ENCODE results near the gene SPSB4.

SPSB4 gene

GRCh38 chr3:141052201-141053069, 1.3 kb downstream of the SPSB4 start:
- ChIA-PET POLR2A (no interaction called here), CTCF (interaction anchor here (1.0 kb wide), 1 partner anchor 41 kb away, joined by 3 read pairs; no protein-coding TSS in a partner anchor)
- DNase-seq (ENCODE audit: low read depth, low spot score), result no peak
- TF ChIP-seq CTCF (IDR thresholded peaks at IDR 0.05; ENCODE audit: insufficient read depth, low read length, missing control alignments), result no peak
- H3K4me3 ChIP-seq (ENCODE audit: low read depth, low read length), result no peak overlapping the region

- H3K4me3 ChIP-seq (ENCODE audit: low read depth, low read length), result no peak overlapping the region
- no peak for DNase-seq (ENCODE audit: low read depth, low spot score)
- CTCF ChIA-PET, result no interaction called here
- POLR2A ChIA-PET, result no interaction called here
- TF ChIP-seq CTCF (IDR thresholded peaks at IDR 0.05; ENCODE audit: insufficient read depth, low read length, missing control alignments), result no peak
Observed at GRCh38 chr3:141055136-141055535, 4.0 kb downstream of the SPSB4 start.

- ChIA-PET POLR2A (no interaction called here), CTCF (interaction anchor here (1.7 kb wide), 1 partner anchor 56 kb away, joined by 4 read pairs; no protein-coding TSS in a partner anchor)
- no peak for DNase-seq (ENCODE audit: low read depth, low spot score)
- TF ChIP-seq CTCF (IDR thresholded peaks at IDR 0.05; ENCODE audit: insufficient read depth, low read length, missing control alignments), result no peak
- H3K4me3 ChIP-seq (ENCODE audit: low read depth, low read length), result no peak overlapping the region
Observed at GRCh38 chr3:141055536-141056445, 4.6 kb downstream of the SPSB4 start.

GRCh38 chr3:141056751-141057171, 5.6 kb downstream of the SPSB4 start:
- ChIA-PET CTCF (interaction anchor here (1.7 kb wide), 1 partner anchor 57 kb away, joined by 4 read pairs; no protein-coding TSS in a partner anchor), POLR2A (no interaction called here)
- no peak for TF ChIP-seq CTCF (IDR thresholded peaks at IDR 0.05; ENCODE audit: insufficient read depth, low read length, missing control alignments)
- H3K4me3 ChIP-seq (ENCODE audit: low read depth, low read length), result no peak overlapping the region
- no peak for DNase-seq (ENCODE audit: low read depth, low spot score)

- no peak overlapping the region for H3K4me3 ChIP-seq (ENCODE audit: low read depth, low read length)
- CTCF ChIA-PET, result interaction anchor here (1.7 kb wide), 1 partner anchor 57 kb away, joined by 4 read pairs; no protein-coding TSS in a partner anchor
Observed at GRCh38 chr3:141057436-141057835, 6.3 kb downstream of the SPSB4 start.

More at GRCh38 chr3:141057436-141057835, 6.3 kb downstream of the SPSB4 start:
- no peak for TF ChIP-seq CTCF (IDR thresholded peaks at IDR 0.05; ENCODE audit: insufficient read depth, low read length, missing control alignments)
- no peak for DNase-seq (ENCODE audit: low read depth, low spot score)
- POLR2A ChIA-PET, result no interaction called here

Measured in AG04449 (cell line).